Panc1 (cell line): ENCODE data around the gene TUBG2. TPM values are rescaled to one million over a fixed set of nuclear protein-coding genes. Genes with fewer than 3 reads are reported as not detected.

Experiments
- ATAC-seq: fragments of 200-7000 bp; cut with Tn5 transposase; 2 replicates; pipeline ENCODE4 v1.9.1; 2020; ENCODE audit warnings: mild to moderate bottlenecking, moderate library complexity
- BruUV-seq: library from RNA; stranded (reverse); fragments of 400-500 nt; replicated peaks from 2 replicates; lab custom pipeline; 2021; lab: Mats Ljungman, UMichigan
- CTCF ChIA-PET: fragments of 300-600 bp; sonication (Branson Sonifier 250); formaldehyde crosslinking; loops from one replicate; lab custom pipeline; 2022; ENCODE audit warnings: antibody characterized with exemption; lab: Charles Lee
- POLR2A ChIA-PET: fragments of 300-600 bp; sonication (Branson Sonifier 250); formaldehyde crosslinking; loops from one replicate; lab custom pipeline; 2022; ENCODE audit warnings: antibody characterized with exemption; lab: Charles Lee
- DNase-seq: peaks from one replicate; pipeline ENCODE4 v3.0.0-alpha.2; 2010; ENCODE audit warnings: low read depth, low spot score
- H3K27ac ChIP-seq: 2 replicates; pipeline ENCODE4 v1.5.1; 2011; ENCODE audit warnings: mild to moderate bottlenecking, low read length, inconsistent platforms
- H3K27me3 ChIP-seq: fragments of 200-500 bp; sonication (Bioruptor generic); 2 replicates; pipeline ENCODE4 v1.6.0; 2014; ENCODE audit warnings: low read length, inconsistent platforms; ENCODE audit not compliant: control insufficient read depth, insufficient read depth
- H3K36me3 ChIP-seq: fragments of 200-500 bp; sonication (Bioruptor generic); 2 replicates; pipeline ENCODE4 v1.5.1; 2014; ENCODE audit warnings: inconsistent platforms, mild to moderate bottlenecking, low read length, moderate library complexity; ENCODE audit not compliant: control insufficient read depth, insufficient read depth
- H3K4me1 ChIP-seq: 2 replicates; pipeline ENCODE4 v1.5.1; 2011; ENCODE audit warnings: inconsistent platforms, mild to moderate bottlenecking, low read length, moderate library complexity; ENCODE audit not compliant: control insufficient read depth, insufficient read depth
- H3K4me3 ChIP-seq, 2 experiments: 2 replicates each; pipeline ENCODE4 v1.5.1; 2011 to 2012; ENCODE audit warnings: low read depth in 2 of 2, low read length in 2 of 2, mild to moderate bottlenecking in 2 of 2, inconsistent platforms in 1 of 2, moderate library complexity in 1 of 2
- H3K9me3 ChIP-seq: fragments of 200-500 bp; sonication (Bioruptor generic); 2 replicates; pipeline ENCODE4 v1.5.1; 2014; ENCODE audit warnings: low read depth, mild to moderate bottlenecking, inconsistent platforms, low read length, moderate library complexity; ENCODE audit not compliant: control insufficient read depth, insufficient read depth
- POLR2AphosphoS5 ChIP-seq: IDR thresholded peaks from 2 replicates; pipeline ENCODE4 v1.6.1; 2012; ENCODE audit warnings: mild to moderate bottlenecking, low read depth, low read length, moderate library complexity
- SIN3A ChIP-seq: IDR thresholded peaks from 2 replicates; pipeline ENCODE4 v1.6.1; 2012; ENCODE audit warnings: low read depth, mild to moderate bottlenecking, low read length, moderate library complexity, borderline replicate concordance; ENCODE audit not compliant: insufficient read depth
- TCF7L2 ChIP-seq: IDR thresholded peaks from 2 replicates; pipeline ENCODE4 v1.6.1; 2011; ENCODE audit warnings: mild to moderate bottlenecking, low read depth, low read length, inconsistent platforms
- in situ Hi-C: cut with HindIII; loops from 2 replicates; pipeline ENCODE4 v1.10.0; 2016; ENCODE audit warnings: low sequenced_read_pairs, low pct_unique_long_range_greater_than_20kb
- intact Hi-C: fragments of 100-400 bp; cut with micrococcal nuclease; formaldehyde crosslinking; loops from one replicate; pipeline ENCODE4 v1.10.0; 2022; ENCODE audit not compliant: unreplicated experiment
- total RNA-seq: library from RNA; stranded (reverse); gene quantifications from one replicate; pipeline ENCODE4 v1.2.1, GENCODE V29; 2021; ENCODE audit not compliant: unreplicated experiment
- TF ChIP-seq, protein P1 (sequence below), 2 experiments: IDR thresholded peaks; 2 replicates each; pipeline ENCODE4 v1.6.1; 2011 to 2012; ENCODE audit warnings: low read depth in 2 of 2, control low read depth in 1 of 2, low read length in 1 of 2, mild to moderate bottlenecking in 1 of 2, moderate library complexity in 1 of 2; ENCODE audit not compliant: insufficient read depth in 1 of 2
- TF ChIP-seq, protein P2 (sequence below): fragments of 450-650 bp; IDR thresholded peaks from 2 replicates; pipeline ENCODE4 v1.5.1; 2017; ENCODE audit warnings: mild to moderate bottlenecking

Gene TUBG2
- total RNA-seq, 1 experiment from 2014 or later, result 25.5 TPM

- H3K27ac ChIP-seq, result no peak overlapping the region
- ChIA-PET POLR2A (no interaction called here), CTCF (no interaction called here)
- H3K9me3 ChIP-seq, result no peaks in the 10 kb centered on the region
- in situ Hi-C loops (no loop called here), intact Hi-C loops (no loop called here)
- no peak for ATAC-seq
- H3K4me1 ChIP-seq, result peaks cover 3% of the 10 kb centered on the region
- no peak overlapping the region for H3K4me3 ChIP-seq
- DNase-seq, result no peak
- TF ChIP-seq POLR2AphosphoS5 (no peak), TCF7L2 (no peak), SIN3A (no peak)
- TF ChIP-seq, protein P1, sequence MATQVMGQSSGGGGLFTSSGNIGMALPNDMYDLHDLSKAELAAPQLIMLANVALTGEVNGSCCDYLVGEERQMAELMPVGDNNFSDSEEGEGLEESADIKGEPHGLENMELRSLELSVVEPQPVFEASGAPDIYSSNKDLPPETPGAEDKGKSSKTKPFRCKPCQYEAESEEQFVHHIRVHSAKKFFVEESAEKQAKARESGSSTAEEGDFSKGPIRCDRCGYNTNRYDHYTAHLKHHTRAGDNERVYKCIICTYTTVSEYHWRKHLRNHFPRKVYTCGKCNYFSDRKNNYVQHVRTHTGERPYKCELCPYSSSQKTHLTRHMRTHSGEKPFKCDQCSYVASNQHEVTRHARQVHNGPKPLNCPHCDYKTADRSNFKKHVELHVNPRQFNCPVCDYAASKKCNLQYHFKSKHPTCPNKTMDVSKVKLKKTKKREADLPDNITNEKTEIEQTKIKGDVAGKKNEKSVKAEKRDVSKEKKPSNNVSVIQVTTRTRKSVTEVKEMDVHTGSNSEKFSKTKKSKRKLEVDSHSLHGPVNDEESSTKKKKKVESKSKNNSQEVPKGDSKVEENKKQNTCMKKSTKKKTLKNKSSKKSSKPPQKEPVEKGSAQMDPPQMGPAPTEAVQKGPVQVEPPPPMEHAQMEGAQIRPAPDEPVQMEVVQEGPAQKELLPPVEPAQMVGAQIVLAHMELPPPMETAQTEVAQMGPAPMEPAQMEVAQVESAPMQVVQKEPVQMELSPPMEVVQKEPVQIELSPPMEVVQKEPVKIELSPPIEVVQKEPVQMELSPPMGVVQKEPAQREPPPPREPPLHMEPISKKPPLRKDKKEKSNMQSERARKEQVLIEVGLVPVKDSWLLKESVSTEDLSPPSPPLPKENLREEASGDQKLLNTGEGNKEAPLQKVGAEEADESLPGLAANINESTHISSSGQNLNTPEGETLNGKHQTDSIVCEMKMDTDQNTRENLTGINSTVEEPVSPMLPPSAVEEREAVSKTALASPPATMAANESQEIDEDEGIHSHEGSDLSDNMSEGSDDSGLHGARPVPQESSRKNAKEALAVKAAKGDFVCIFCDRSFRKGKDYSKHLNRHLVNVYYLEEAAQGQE (IDR thresholded peaks at IDR 0.05; ENCODE audit: insufficient read depth in 1 of 2, low read depth in 2 of 2, low read length in 1 of 2), result no peak
- TF ChIP-seq, protein P2, sequence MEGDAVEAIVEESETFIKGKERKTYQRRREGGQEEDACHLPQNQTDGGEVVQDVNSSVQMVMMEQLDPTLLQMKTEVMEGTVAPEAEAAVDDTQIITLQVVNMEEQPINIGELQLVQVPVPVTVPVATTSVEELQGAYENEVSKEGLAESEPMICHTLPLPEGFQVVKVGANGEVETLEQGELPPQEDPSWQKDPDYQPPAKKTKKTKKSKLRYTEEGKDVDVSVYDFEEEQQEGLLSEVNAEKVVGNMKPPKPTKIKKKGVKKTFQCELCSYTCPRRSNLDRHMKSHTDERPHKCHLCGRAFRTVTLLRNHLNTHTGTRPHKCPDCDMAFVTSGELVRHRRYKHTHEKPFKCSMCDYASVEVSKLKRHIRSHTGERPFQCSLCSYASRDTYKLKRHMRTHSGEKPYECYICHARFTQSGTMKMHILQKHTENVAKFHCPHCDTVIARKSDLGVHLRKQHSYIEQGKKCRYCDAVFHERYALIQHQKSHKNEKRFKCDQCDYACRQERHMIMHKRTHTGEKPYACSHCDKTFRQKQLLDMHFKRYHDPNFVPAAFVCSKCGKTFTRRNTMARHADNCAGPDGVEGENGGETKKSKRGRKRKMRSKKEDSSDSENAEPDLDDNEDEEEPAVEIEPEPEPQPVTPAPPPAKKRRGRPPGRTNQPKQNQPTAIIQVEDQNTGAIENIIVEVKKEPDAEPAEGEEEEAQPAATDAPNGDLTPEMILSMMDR, result no peak
- no peaks in the 10 kb centered on the region for H3K36me3 ChIP-seq
- BruUV-seq, result no TSS peak
- H3K27me3 ChIP-seq, result no peaks in the 10 kb centered on the region
Measured at GRCh38 chr17:42686520-42687128, 27.5 kb downstream of the TUBG2 start.

- DNase-seq (no peak), ATAC-seq (no peak)
- no peaks in the 10 kb centered on the region for H3K9me3 ChIP-seq
- H3K4me3 ChIP-seq, result no peak overlapping the region
- ChIA-PET POLR2A (no interaction called here), CTCF (no interaction called here)
- TF ChIP-seq, protein P2, result no peak
- TF ChIP-seq POLR2AphosphoS5, result no peak
- no peak for TF ChIP-seq TCF7L2
- TF ChIP-seq SIN3A, result no peak
- TF ChIP-seq, protein P1 (IDR thresholded peaks at IDR 0.05; ENCODE audit: insufficient read depth in 1 of 2, low read depth in 2 of 2, low read length in 1 of 2), result no peak
- no peaks in the 10 kb centered on the region for H3K36me3 ChIP-seq
- H3K27me3 ChIP-seq, result no peaks in the 10 kb centered on the region
- H3K27ac ChIP-seq, result no peak overlapping the region
- no TSS peak for BruUV-seq
- intact Hi-C loops, result no loop called here
- in situ Hi-C loops, result no loop called here
- H3K4me1 ChIP-seq, result no peaks in the 10 kb centered on the region
Measured at GRCh38 chr17:42687707-42688320, 28.7 kb downstream of the TUBG2 start.
